ENCODE results near the gene PTPRD.

PTPRD gene

DNA sequence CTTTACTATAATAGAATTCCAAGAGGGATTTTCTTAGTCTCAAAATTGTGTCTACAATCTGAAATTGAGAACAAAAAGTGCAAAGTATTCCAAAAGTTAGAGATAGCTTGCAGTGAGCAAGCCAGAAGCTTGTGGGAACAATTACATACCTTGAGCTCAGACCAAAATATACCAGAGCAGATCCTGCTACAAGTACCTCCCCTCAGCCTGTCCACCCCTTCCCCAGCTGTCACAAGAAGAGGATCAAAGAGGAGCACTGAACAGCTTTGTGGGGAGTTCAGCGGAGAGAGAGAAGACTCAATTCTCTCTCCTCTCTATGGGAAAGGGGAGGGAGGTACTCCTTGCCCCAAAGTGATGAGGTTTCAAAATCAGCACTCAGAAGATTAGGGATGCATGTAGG is 1944.1 kb downstream of the PTPRD start:
- Histone ChIP-seq H3K4me3 (ENCODE audit: low read length) (no peak overlapping the region), H3K9me3 (ENCODE audit: low read length) (peaks cover 3% of the 10 kb centered on the region), H2AFZ (ENCODE audit: low read depth, low read length) (no peak overlapping the region), H3K27me3 (ENCODE audit: insufficient read depth, low read length) (no peaks in the 10 kb centered on the region), H3K36me3 (ENCODE audit: insufficient read depth, low read length) (no peaks in the 10 kb centered on the region), H3K4me1 (ENCODE audit: insufficient read depth, low read length) (peaks cover 8% of the 10 kb centered on the region)

DNA sequence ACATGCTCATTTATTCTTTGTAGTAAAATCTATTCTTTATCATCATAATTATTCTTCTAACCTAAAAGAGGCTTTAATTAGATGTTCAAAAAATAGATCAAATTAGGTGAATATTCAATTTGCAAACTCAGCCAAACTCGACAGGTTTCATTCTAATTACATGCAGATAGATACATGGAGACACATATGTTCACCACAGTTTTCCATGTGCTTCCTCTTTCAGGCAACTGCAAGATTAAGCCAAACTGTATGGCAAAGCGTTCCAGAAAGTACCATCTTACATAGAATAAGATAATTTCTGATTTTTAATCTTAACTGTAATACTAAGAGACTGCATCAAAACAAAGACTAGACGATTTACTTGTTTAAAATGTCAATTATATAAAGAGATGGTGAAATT is 1944.6 kb downstream of the PTPRD start:
- H3K36me3 ChIP-seq (ENCODE audit: insufficient read depth, low read length), result no peaks in the 10 kb centered on the region
- H3K4me1 ChIP-seq (ENCODE audit: insufficient read depth, low read length), result peaks cover 8% of the 10 kb centered on the region
- peaks cover 3% of the 10 kb centered on the region for H3K9me3 ChIP-seq (ENCODE audit: low read length)
- H2AFZ ChIP-seq (ENCODE audit: low read depth, low read length), result no peak overlapping the region
- H3K4me3 ChIP-seq (ENCODE audit: low read length), result no peak overlapping the region
- no peaks in the 10 kb centered on the region for H3K27me3 ChIP-seq (ENCODE audit: insufficient read depth, low read length)

DNA sequence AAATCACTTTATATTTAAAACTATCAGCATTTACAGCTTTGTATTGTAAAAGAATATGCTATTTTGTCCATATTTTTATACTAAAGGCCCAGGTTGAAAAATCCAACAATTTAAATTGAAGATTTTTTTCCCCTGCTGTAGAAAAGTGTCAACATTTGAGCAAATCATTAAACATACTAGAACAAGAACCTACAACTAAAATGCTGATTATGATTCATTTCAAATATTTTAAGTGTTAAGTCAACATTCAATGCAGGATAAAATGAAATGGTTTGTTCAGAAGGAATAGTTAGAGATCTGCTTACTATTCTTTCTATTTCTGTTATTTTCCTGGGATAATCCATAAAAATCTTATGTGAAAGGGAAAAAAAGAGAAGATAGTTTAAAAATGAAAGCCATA is 1946.7 kb downstream of the PTPRD start:
- H3K4me3 ChIP-seq (ENCODE audit: low read length), result no peak overlapping the region

DNA sequence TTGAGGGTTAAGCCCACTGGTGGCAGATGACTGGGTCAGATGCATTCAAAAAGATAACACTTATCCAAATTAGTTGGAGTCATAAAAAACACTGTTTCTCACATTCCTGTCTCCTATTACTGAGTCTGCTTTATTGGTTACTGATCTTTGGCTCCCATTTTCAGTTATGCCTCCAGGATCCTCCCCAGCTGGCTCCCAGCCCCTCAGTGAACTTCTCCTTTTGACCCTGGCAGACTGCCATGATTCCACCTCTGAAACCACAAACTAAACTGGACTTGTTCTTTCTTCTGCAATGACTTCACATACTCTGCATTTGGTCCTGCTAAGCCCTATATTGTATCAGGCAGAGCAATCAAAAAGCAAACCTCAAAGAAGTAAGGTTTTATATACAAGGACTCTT is 1952.4 kb downstream of the PTPRD start:
- H3K27me3 ChIP-seq (ENCODE audit: insufficient read depth, low read length), result no peaks in the 10 kb centered on the region
- H3K9me3 ChIP-seq (ENCODE audit: low read length), result no peaks in the 10 kb centered on the region
- no peak overlapping the region for H2AFZ ChIP-seq (ENCODE audit: low read depth, low read length)
- H3K4me3 ChIP-seq (ENCODE audit: low read length), result no peak overlapping the region
- no peaks in the 10 kb centered on the region for H3K36me3 ChIP-seq (ENCODE audit: insufficient read depth, low read length)
- peaks cover under 1% of the 10 kb centered on the region for H3K4me1 ChIP-seq (ENCODE audit: insufficient read depth, low read length)

More for the DNA sequence above, 1946.7 kb downstream of the PTPRD start:
- no peaks in the 10 kb centered on the region for H3K27me3 ChIP-seq (ENCODE audit: insufficient read depth, low read length)
- H3K4me1 ChIP-seq (ENCODE audit: insufficient read depth, low read length), result peaks cover 8% of the 10 kb centered on the region
- H3K9me3 ChIP-seq (ENCODE audit: low read length), result peaks cover 3% of the 10 kb centered on the region
- H3K36me3 ChIP-seq (ENCODE audit: insufficient read depth, low read length), result no peaks in the 10 kb centered on the region
- no peak overlapping the region for H2AFZ ChIP-seq (ENCODE audit: low read depth, low read length)

DNA sequence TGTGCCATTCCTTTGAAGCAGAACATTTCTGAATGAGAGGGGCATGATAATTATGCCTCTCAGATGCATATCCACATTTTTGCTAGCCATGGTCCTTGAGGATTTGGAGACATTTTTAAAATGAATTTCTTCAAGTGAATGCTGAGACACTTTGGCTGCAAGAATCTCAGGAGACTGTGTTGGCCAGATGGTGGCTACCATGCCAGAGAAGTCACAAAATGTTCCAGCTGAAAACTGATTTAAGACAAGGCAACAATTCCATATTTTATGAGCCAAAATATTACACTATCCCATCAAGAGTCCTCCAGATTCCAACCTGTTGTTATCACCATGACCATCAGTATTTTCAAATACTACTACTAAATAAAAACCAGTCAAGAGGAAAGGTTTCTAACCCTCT is 1953.7 kb downstream of the PTPRD start:
- no peaks in the 10 kb centered on the region for H3K9me3 ChIP-seq (ENCODE audit: low read length)
- no peak overlapping the region for H2AFZ ChIP-seq (ENCODE audit: low read depth, low read length)
- no peak overlapping the region for H3K4me3 ChIP-seq (ENCODE audit: low read length)
- H3K36me3 ChIP-seq (ENCODE audit: insufficient read depth, low read length), result no peaks in the 10 kb centered on the region
- H3K27me3 ChIP-seq (ENCODE audit: insufficient read depth, low read length), result no peaks in the 10 kb centered on the region
- no peaks in the 10 kb centered on the region for H3K4me1 ChIP-seq (ENCODE audit: insufficient read depth, low read length)

DNA sequence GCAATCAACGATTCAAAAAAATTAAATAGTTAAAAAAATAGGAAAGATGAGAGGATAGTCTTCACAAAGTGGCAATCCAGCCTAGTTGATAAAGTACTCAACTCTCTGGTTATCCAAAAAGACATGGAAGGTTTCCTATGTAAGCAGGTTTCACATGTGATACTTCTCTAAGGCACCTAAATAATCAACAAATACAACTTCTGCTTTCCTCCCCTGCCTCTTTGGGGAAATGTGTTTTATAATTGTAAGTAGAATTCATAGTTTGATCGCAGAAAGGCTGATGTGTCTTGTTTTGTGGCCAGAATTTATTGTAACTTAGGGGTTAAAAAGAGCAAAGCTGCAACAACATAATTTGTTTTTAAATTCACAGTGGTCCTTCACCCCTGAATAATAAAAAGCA is 1957.7 kb downstream of the PTPRD start:
- H3K4me3 ChIP-seq (ENCODE audit: low read length), result no peak overlapping the region
- no peaks in the 10 kb centered on the region for H3K27me3 ChIP-seq (ENCODE audit: insufficient read depth, low read length)
- H2AFZ ChIP-seq (ENCODE audit: low read depth, low read length), result no peak overlapping the region
- H3K9me3 ChIP-seq (ENCODE audit: low read length), result no peaks in the 10 kb centered on the region
- H3K4me1 ChIP-seq (ENCODE audit: insufficient read depth, low read length), result peaks cover 22% of the 10 kb centered on the region
- no peaks in the 10 kb centered on the region for H3K36me3 ChIP-seq (ENCODE audit: insufficient read depth, low read length)

DNA sequence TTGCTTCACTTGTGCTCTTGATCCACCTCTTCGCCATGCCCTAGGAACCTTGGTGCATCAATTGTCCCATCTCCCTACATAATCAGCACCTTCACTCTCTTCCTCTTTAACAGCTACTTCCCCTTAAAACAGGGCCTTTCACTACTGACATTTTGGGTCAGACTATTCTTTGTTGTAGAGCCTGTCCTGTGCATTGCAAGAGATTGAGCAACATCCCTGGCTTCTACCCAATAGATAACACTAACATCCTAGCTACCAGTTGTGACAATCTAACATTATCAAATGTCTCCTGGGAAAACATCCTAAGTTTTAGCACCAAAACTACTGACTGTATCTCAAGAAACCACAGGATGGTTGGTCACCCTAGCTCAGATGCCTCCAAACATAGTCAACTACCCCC is 1958.9 kb downstream of the PTPRD start:
- no peaks in the 10 kb centered on the region for H3K9me3 ChIP-seq (ENCODE audit: low read length)
- H3K4me1 ChIP-seq (ENCODE audit: insufficient read depth, low read length), result peaks cover 22% of the 10 kb centered on the region
- H3K4me3 ChIP-seq (ENCODE audit: low read length), result no peak overlapping the region
- H2AFZ ChIP-seq (ENCODE audit: low read depth, low read length), result no peak overlapping the region
- H3K36me3 ChIP-seq (ENCODE audit: insufficient read depth, low read length), result no peaks in the 10 kb centered on the region
- no peaks in the 10 kb centered on the region for H3K27me3 ChIP-seq (ENCODE audit: insufficient read depth, low read length)

DNA sequence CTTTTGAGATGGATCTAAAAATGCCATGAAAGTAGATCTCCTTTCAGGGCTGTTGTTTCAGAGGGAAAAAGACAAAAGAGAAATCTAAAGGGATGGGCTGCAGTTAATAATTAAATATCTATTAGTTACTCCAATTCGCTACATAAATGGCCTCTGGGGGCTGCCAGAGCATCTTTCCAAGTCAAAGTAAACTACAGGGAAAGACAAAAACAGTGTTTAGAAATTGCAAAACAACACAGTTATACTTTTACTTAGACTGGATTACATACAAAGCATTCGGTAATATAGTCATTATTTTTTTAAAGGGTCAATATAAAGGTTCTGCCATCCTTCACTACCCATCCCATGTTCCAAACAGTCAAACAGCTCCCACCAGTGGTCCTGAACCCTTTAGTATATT is 1959.7 kb downstream of the PTPRD start:
- peaks cover 22% of the 10 kb centered on the region for H3K4me1 ChIP-seq (ENCODE audit: insufficient read depth, low read length)
- H3K36me3 ChIP-seq (ENCODE audit: insufficient read depth, low read length), result no peaks in the 10 kb centered on the region
- H2AFZ ChIP-seq (ENCODE audit: low read depth, low read length), result no peak overlapping the region
- no peaks in the 10 kb centered on the region for H3K9me3 ChIP-seq (ENCODE audit: low read length)
- H3K27me3 ChIP-seq (ENCODE audit: insufficient read depth, low read length), result no peaks in the 10 kb centered on the region
- H3K4me3 ChIP-seq (ENCODE audit: low read length), result no peak overlapping the region

DNA sequence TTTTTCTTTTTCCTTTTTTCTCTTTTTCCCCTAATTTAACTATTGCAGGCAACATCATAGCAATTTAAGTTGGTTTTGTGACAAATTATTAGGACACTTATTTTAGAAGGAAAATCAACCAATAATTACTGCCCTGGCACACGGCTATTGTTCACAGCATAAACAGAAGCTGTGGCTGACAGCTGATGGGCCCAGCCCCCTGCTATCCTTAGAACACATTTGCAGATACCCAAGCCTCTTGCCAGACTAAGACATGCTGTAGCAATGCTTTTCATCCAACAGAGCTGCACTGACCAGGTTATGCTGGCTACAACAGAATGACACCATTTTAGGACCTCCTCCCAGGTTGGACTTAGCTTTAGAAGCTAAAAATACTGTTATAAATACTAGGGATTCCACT is 1960.5 kb downstream of the PTPRD start:
- Histone ChIP-seq H3K36me3 (ENCODE audit: insufficient read depth, low read length) (no peaks in the 10 kb centered on the region), H3K27me3 (ENCODE audit: insufficient read depth, low read length) (no peaks in the 10 kb centered on the region), H3K9me3 (ENCODE audit: low read length) (no peaks in the 10 kb centered on the region), H3K4me3 (ENCODE audit: low read length) (peak overlapping the region; percentile 25), H3K4me1 (ENCODE audit: insufficient read depth, low read length) (peaks cover 22% of the 10 kb centered on the region), H2AFZ (ENCODE audit: low read depth, low read length) (peak overlapping the region; percentile 21)

DNA sequence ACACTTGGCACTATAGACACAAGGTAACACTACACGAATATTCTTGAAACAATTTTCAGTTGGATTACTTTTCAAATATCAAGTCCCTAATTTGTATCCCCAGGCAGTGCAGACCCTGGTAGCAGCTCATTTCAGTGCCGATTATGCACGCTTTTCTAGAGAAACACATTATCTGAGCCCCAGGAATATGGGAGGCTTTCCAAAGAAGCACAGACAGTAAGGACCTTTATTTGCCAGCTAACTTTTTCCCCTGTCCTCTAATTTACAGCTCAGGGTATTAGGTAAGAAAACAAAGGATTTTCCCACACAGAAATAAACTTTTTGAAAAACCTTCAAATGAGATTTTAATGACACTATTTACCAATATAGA is 1961.0 kb downstream of the PTPRD start:
- Histone ChIP-seq H3K27me3 (ENCODE audit: insufficient read depth, low read length) (no peaks in the 10 kb centered on the region), H3K4me1 (ENCODE audit: insufficient read depth, low read length) (peaks cover 22% of the 10 kb centered on the region), H2AFZ (ENCODE audit: low read depth, low read length) (peak overlapping the region; percentile 21), H3K36me3 (ENCODE audit: insufficient read depth, low read length) (no peaks in the 10 kb centered on the region), H3K9me3 (ENCODE audit: low read length) (no peaks in the 10 kb centered on the region), H3K4me3 (ENCODE audit: low read length) (peak overlapping the region; percentile 25)

DNA sequence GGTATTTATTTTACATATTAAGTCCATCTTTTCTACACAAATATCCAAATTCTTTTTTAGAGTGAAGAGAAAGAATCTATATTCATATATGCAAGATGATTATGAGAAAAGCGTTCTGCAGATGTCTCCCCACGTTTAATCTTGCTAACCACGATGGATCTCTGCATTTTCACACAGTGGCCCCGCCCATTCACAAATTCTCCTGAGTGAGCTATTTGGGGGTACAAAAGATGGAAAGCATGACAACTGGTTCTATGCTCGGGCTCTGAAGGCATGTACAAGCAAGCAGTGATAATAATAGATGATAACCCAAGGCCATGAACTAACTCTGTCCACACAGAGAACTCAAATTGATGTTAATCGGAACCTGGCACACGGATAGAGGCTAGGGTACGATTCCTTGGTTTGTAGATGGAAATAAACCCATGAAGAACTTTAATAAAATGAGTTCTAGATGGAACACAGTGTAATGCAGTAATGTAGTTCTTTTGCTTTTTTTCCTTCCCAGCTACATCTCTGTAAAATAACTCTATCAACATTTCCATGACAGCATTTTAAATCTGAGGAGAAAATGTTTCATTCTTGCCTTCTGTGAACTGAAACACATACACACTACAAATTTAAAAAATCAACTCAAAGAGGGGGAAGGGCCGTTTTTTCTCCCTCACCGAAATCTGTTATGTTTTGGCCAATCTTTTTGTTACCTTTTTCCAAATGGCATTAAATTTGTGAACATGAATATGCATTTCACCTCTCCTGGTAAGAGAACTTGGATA is 1961.5 kb downstream of the PTPRD start:
- Histone ChIP-seq H3K4me1 (ENCODE audit: insufficient read depth, low read length) (peaks cover 22% of the 10 kb centered on the region), H2AFZ (ENCODE audit: low read depth, low read length) (peak overlapping the region; percentile 21), H3K36me3 (ENCODE audit: insufficient read depth, low read length) (no peaks in the 10 kb centered on the region), H3K9me3 (ENCODE audit: low read length) (no peaks in the 10 kb centered on the region), H3K27me3 (ENCODE audit: insufficient read depth, low read length) (no peaks in the 10 kb centered on the region), H3K4me3 (ENCODE audit: low read length) (no peak overlapping the region)

DNA sequence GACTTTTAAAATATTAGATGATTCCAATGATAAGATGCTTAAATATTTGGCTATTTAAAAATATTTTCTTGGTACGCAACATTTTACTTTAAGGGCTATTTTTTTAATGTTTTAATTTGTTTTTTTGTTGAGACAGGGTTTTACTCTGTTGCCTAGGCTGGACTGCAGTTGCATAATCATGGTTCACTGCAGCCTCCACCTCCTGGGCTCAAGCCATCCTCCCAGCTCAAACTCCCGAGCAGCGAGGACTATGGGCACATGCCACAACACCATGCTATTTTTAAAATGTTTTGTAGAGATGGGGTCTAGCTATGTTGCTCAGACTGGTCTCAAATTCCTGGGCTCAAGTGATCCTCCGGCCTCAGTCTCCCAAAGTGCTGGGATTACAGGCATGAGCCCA is 1963.0 kb downstream of the PTPRD start:
- Histone ChIP-seq H3K4me3 (ENCODE audit: low read length) (no peak overlapping the region), H3K36me3 (ENCODE audit: insufficient read depth, low read length) (no peaks in the 10 kb centered on the region)

DNA sequence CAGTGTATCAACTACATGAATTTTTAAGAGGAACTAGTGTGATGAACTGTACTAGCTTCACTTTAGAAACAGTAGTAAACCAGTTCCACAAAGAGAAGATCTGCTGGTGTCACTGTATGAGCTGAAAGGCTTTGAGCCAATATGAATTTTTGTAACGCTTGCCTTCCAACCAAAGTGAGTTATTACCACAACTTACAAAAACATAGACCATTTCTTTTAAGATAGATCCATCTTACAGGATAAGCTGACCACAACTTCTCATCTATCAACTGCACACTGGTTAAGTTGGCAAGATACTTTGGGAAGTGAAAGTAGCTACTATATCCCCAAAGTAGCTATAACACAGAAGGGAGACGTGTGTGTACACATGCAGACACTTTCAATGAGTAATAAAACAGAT is 1963.6 kb downstream of the PTPRD start:
- Histone ChIP-seq H3K27me3 (ENCODE audit: insufficient read depth, low read length) (no peaks in the 10 kb centered on the region), H2AFZ (ENCODE audit: low read depth, low read length) (no peak overlapping the region), H3K4me3 (ENCODE audit: low read length) (no peak overlapping the region), H3K36me3 (ENCODE audit: insufficient read depth, low read length) (no peaks in the 10 kb centered on the region), H3K4me1 (ENCODE audit: insufficient read depth, low read length) (peaks cover 22% of the 10 kb centered on the region), H3K9me3 (ENCODE audit: low read length) (peaks cover 4% of the 10 kb centered on the region)

More for the DNA sequence above, 1963.0 kb downstream of the PTPRD start:
- H3K9me3 ChIP-seq (ENCODE audit: low read length), result no peaks in the 10 kb centered on the region
- H2AFZ ChIP-seq (ENCODE audit: low read depth, low read length), result no peak overlapping the region
- no peaks in the 10 kb centered on the region for H3K27me3 ChIP-seq (ENCODE audit: insufficient read depth, low read length)
- peaks cover 22% of the 10 kb centered on the region for H3K4me1 ChIP-seq (ENCODE audit: insufficient read depth, low read length)

DNA sequence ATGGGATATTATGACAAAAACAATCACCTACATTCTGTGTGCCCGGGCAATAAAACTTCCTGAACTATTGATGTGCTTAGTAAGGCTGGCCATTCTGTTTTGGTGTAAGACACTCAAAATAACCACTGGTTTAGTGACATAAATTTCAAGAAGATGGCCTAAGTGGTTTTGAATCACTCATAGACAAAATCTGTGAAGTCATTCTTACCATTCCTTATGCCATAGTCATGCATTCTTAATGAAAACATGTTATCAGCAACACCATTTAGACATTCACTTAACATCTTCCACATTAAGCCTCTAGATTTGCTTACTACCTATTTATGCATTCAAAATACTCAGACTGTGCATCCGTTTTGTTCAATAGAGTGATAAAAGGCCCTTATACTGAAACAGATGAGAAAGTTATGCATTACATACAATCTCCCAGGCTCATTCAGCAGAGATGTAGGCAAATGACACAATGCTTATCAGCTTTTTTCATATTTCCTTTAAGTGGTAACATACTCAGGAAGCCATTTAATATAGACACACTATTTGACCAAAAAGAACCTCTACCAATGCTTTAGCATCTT is 1964.4 kb downstream of the PTPRD start:
- peaks cover 22% of the 10 kb centered on the region for H3K4me1 ChIP-seq (ENCODE audit: insufficient read depth, low read length)
- H2AFZ ChIP-seq (ENCODE audit: low read depth, low read length), result no peak overlapping the region

More for the DNA sequence above, 1964.4 kb downstream of the PTPRD start:
- Histone ChIP-seq H3K9me3 (ENCODE audit: low read length) (peaks cover 7% of the 10 kb centered on the region), H3K27me3 (ENCODE audit: insufficient read depth, low read length) (no peaks in the 10 kb centered on the region), H3K36me3 (ENCODE audit: insufficient read depth, low read length) (no peaks in the 10 kb centered on the region), H3K4me3 (ENCODE audit: low read length) (no peak overlapping the region)
